Lower leg skin (tissue), 4 donors: Measurements from ENCODE around the gene SPSB1. TPM values are rescaled to one million over a fixed set of nuclear protein-coding genes. Genes with fewer than 3 reads are reported as not detected.

Source experiments
- DNase-seq, 2 donors: peaks; one replicate each; pipeline ENCODE4 v3.0.0-alpha.2; 2019; ENCODE audit warnings: low spot score in 2 of 2
- H3K4me3 ChIP-seq: fragments of 200-600 bp; sonication (generic); 2 replicates; pipeline ENCODE4 v1.5.1; 2017; ENCODE audit warnings: mild to moderate bottlenecking, low read depth; ENCODE audit not compliant: poor library complexity, severe bottlenecking
- POLR2A ChIP-seq, 2 donors: fragments of 450-650 bp; IDR thresholded peaks; one replicate each; pipeline ENCODE4 v1.6.1; 2016 to 2017; ENCODE audit warnings: antibody characterized with exemption in 2 of 2, mild to moderate bottlenecking in 1 of 2, moderate library complexity in 1 of 2
- WGBS, 2 donors: methylation state at CpG; one replicate each; pipeline ENCODE4 v1.1.5; 2018; 5-methylcytosine and 5-hydroxymethylcytosine counted together
- intact Hi-C: fragments of 100-400 bp; cut with DNase I; formaldehyde crosslinking; loops from one replicate; pipeline ENCODE4 v1.15.0; 2023; ENCODE audit warnings: low total_unique reads
- total RNA-seq, 4 donors: library from RNA; depleted of rRNA; stranded (reverse); fragments of >200 nt; gene quantifications; one replicate each; pipeline ENCODE4 v1.1.0, GENCODE V29; 2016
- TF ChIP-seq, protein P1 (sequence below), 3 donors: fragments of 450-650 bp; IDR thresholded peaks; one replicate each; pipeline ENCODE4 v1.5.1; 2016; ENCODE audit warnings: antibody characterized with exemption in 3 of 3, mild to moderate bottlenecking in 3 of 3, moderate library complexity in 2 of 3

Gene SPSB1
- total RNA-seq, 4 donors from 2014 or later = 25.3 to 75.5 (median 45.3) TPM

- DNase-seq = no peak
- no peak overlapping the region for H3K4me3 ChIP-seq
- TF ChIP-seq, protein P1, sequence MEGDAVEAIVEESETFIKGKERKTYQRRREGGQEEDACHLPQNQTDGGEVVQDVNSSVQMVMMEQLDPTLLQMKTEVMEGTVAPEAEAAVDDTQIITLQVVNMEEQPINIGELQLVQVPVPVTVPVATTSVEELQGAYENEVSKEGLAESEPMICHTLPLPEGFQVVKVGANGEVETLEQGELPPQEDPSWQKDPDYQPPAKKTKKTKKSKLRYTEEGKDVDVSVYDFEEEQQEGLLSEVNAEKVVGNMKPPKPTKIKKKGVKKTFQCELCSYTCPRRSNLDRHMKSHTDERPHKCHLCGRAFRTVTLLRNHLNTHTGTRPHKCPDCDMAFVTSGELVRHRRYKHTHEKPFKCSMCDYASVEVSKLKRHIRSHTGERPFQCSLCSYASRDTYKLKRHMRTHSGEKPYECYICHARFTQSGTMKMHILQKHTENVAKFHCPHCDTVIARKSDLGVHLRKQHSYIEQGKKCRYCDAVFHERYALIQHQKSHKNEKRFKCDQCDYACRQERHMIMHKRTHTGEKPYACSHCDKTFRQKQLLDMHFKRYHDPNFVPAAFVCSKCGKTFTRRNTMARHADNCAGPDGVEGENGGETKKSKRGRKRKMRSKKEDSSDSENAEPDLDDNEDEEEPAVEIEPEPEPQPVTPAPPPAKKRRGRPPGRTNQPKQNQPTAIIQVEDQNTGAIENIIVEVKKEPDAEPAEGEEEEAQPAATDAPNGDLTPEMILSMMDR (IDR thresholded peaks at IDR 0.05) = no peak
- no peak for TF ChIP-seq POLR2A (IDR thresholded peaks at IDR 0.05)
- intact Hi-C loops = no loop called here
- 93 to 97% methylated on average over 11 to 15 of the region's 15 CpGs for WGBS, 2 donors
These were observed 108.4 kb downstream of the SPSB1 start for GRCh38 chr1:9401080-9401453.

GRCh38 chr1:9402256-9402616 lies 109.5 kb downstream of the SPSB1 start:
- no peak overlapping the region for H3K4me3 ChIP-seq

DNA sequence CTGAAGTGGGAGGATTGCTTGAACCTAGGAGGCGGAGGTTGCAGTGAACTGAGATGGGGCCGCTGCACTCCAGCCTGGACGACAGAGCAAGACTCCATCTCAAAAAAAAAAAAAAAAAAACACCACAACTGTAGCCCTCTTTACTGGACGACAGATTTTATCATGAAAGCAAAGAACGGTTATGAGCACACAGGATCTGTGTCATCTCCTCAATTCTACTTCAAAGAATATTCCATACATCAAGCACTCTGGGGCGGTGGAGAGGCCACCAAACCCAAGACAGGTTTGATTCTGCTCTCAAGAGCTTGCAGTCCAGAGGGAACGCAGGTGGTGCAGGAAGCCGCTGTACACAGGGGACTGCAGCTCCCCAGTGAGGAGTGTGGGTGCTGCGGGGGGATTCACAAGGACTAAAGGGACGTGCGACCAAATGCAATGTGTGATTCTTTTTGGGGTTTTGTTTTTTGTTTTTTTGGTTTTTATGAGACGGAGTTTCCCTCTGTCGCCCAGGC lies 110.1 kb downstream of the SPSB1 start:
- H3K4me3 ChIP-seq = no peak overlapping the region
- DNase-seq = no peak
- intact Hi-C loops = no loop called here
- TF ChIP-seq, protein P1 (IDR thresholded peaks at IDR 0.05) = no peak
- no peak for TF ChIP-seq POLR2A (IDR thresholded peaks at IDR 0.05)
- WGBS, 2 donors = 93 to 95% methylated on average over 13 of the region's 13 CpGs

More at GRCh38 chr1:9402256-9402616, 109.5 kb downstream of the SPSB1 start:
- DNase-seq = no peak
- WGBS, 2 donors = 85 to 88% methylated on average over 7 of the region's 7 CpGs
- TF ChIP-seq POLR2A (IDR thresholded peaks at IDR 0.05) = no peak
- TF ChIP-seq, protein P1 (IDR thresholded peaks at IDR 0.05) = no peak
- intact Hi-C loops = no loop called here

- no peak overlapping the region for H3K4me3 ChIP-seq
- no peak for DNase-seq
- WGBS, 2 donors = 69 to 72% methylated on average over 15 of the region's 15 CpGs
- intact Hi-C loops = no loop called here
- TF ChIP-seq, protein P1 (IDR thresholded peaks at IDR 0.05) = no peak
- TF ChIP-seq POLR2A (IDR thresholded peaks at IDR 0.05) = no peak
These were observed 111.6 kb downstream of the SPSB1 start for GRCh38 chr1:9404117-9404914.

DNA sequence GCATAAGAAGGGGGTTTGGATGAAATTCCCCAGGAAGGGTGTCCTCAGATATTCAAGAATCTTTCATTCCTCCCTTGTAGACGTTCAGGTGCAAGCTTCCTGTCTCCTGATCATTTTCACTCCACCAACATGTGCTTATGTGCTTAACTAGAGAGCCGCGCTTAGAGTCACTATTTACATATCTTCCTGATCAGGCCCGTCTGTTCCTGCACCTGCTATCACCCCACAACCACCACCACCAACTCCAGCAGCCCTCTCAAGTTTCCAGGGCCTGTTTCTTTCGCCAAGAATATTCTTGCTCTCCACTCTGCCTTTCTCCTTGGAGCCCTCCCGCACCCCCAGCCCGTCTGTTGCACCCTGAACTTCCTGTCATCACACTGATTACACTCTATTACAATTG lies 113.4 kb downstream of the SPSB1 start:
- intact Hi-C loops = no loop called here
- no peak for TF ChIP-seq POLR2A (IDR thresholded peaks at IDR 0.05)
- 64% methylated on average over 7 of the region's 7 CpGs for WGBS, 2 donors
- H3K4me3 ChIP-seq = no peak overlapping the region
- DNase-seq = no peak

DNA sequence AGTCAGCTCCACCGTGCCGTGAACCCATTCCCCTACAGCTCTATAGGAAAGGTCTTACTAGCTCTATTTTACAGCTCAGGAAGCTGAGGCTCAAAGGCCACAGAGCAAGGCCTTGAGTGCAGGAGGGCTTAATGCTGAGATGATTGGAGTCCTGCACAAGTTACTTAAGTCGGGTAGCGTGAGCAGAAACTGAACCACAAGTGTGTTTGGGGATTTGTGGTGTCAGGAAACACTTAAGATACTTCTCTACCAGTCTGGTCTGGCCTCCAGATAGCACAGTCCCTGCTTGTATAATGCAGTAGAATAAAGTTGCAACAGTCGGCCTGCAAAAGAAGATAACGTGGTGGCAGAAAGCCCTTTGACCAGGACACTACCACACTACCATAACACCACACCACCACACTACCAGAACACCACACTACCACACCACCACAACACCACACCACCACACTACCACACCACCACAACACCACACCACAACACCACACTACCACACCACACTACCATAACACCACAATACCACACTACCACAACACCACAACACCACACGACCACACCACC lies 118.1 kb downstream of the SPSB1 start:
- intact Hi-C loops = no loop called here
- DNase-seq = no peak
- TF ChIP-seq, protein P1 (IDR thresholded peaks at IDR 0.05) = no peak
- TF ChIP-seq POLR2A (IDR thresholded peaks at IDR 0.05) = no peak
- WGBS, 2 donors = 72 to 75% methylated on average over 7 of the region's 7 CpGs
- no peak overlapping the region for H3K4me3 ChIP-seq
